HUES64 (cell line): Measurements from ENCODE around the gene GRM1.

Experiments
- H3K27ac ChIP-seq: 2 replicates; pipeline ENCODE4 v1.7.0; 2013; ENCODE audit warnings: low read depth, low read length, inconsistent platforms
- H3K27me3 ChIP-seq: 2 replicates; pipeline ENCODE4 v1.6.1; 2013; ENCODE audit warnings: mild to moderate bottlenecking, low read length; ENCODE audit not compliant: insufficient read depth
- H3K36me3 ChIP-seq: 2 replicates; pipeline ENCODE4 v1.6.1; 2013; ENCODE audit warnings: mild to moderate bottlenecking, low read length; ENCODE audit not compliant: insufficient read depth
- H3K4me1 ChIP-seq: 2 replicates; pipeline ENCODE4 v1.6.1; 2013; ENCODE audit warnings: mild to moderate bottlenecking, low read length, moderate library complexity; ENCODE audit not compliant: insufficient read depth
- H3K4me3 ChIP-seq: 2 replicates; pipeline ENCODE4 v1.5.1; 2013; ENCODE audit warnings: mild to moderate bottlenecking, low read length, moderate library complexity
- H3K9ac ChIP-seq: 2 replicates; pipeline ENCODE4 v1.6.1; 2013; ENCODE audit warnings: mild to moderate bottlenecking, low read depth, low read length
- H3K9me3 ChIP-seq: 2 replicates; pipeline ENCODE4 v1.6.1; 2013; ENCODE audit warnings: low read depth, low read length; ENCODE audit not compliant: insufficient read depth
- WGBS: fragments of 150-250, 120-280 bp; methylation state at CpG from one replicate; pipeline ENCODE4 v1.1.7; 2013; ENCODE audit warnings: missing lambda C conversion rate; 5-methylcytosine and 5-hydroxymethylcytosine counted together

Gene GRM1

DNA sequence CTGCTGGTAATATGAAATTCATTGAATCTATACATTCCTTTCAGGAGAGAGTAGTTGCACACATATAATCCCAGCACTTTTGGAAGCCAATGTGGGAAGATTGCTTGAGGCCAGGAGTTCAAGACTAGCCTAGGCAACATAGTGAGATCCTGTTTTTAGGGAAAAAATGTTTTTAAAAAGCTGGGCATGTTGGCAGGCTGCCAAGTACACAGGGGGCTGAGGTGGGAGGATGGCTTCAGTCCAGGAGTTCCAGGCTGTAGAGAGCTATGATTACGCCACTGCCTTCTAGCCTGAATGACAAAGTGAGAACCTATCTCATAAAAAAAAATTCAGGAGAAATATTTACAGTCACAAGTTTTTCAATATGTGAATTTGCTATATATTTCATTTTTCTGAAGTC, 71.9 kb downstream of the GRM1 start:
- H3K9me3 ChIP-seq, result no peaks in the 10 kb centered on the region
- H3K4me3 ChIP-seq, result no peak overlapping the region
- H3K36me3 ChIP-seq, result no peaks in the 10 kb centered on the region
- no peaks in the 10 kb centered on the region for H3K4me1 ChIP-seq
- H3K27ac ChIP-seq, result no peak overlapping the region
- no CpG with 5 or more reads among the region's 1 CpG for WGBS
- H3K27me3 ChIP-seq, result no peaks in the 10 kb centered on the region
- H3K9ac ChIP-seq, result no peak overlapping the region

DNA sequence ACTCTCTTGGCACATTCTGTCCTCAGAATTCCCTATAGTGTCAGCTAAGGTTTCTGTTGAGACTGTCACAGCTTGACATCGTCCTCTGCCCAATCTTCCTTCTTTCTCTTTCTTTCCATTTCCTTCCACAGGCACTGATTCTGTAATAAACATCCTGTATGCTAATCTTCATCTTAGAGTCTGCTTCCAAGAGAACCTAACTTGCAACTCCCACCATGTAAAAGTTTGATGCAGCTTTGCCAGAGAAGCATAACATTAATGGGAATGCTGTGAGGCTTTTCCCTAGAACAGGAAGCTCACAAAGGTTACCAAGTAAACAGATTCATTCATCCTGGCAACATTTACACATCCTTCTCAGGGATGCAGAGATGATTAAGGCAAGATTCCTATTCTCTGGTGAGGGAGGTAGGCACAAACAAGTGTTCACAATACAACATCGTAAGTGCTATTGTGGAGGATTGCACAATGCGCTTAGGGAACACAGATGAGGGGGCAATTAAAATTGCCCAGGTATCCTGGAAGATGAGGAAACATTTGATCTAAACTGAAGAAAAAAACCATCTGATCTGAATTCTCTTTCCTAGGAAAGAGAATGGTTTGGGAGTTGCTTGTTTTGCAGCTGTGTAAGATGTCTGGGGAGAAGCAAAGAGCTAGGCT, 74.7 kb downstream of the GRM1 start:
- Histone ChIP-seq H3K36me3 (no peaks in the 10 kb centered on the region), H3K27me3 (no peaks in the 10 kb centered on the region), H3K9ac (no peak overlapping the region), H3K4me1 (no peaks in the 10 kb centered on the region), H3K9me3 (no peaks in the 10 kb centered on the region), H3K4me3 (no peak overlapping the region), H3K27ac (no peak overlapping the region)
- 65% methylated on average over 3 of the region's 3 CpGs for WGBS

DNA sequence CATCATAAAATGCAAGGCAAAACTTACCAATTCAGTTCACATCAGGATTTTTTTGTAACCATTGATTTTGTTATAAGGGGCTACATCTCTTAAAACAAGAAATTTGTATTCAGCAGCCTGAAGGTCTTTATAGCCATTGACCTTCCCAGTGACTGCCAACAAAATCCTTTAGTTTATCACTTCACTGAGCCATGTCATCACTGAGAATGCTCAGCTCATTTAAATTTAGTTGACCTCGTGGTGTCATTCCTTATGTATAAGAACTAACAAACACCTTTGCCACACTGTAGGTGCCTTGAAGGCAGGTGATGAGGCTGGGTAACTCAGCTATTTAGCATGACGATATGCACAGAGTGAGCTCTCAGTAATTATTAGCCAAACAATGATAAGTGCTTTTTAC, 77.7 kb downstream of the GRM1 start:
- no peaks in the 10 kb centered on the region for H3K27me3 ChIP-seq
- H3K27ac ChIP-seq, result no peak overlapping the region
- no peaks in the 10 kb centered on the region for H3K36me3 ChIP-seq
- H3K9ac ChIP-seq, result no peak overlapping the region
- no peaks in the 10 kb centered on the region for H3K9me3 ChIP-seq
- no peak overlapping the region for H3K4me3 ChIP-seq
- no peaks in the 10 kb centered on the region for H3K4me1 ChIP-seq
- WGBS, result 82% methylated on average over 2 of the region's 2 CpGs

DNA sequence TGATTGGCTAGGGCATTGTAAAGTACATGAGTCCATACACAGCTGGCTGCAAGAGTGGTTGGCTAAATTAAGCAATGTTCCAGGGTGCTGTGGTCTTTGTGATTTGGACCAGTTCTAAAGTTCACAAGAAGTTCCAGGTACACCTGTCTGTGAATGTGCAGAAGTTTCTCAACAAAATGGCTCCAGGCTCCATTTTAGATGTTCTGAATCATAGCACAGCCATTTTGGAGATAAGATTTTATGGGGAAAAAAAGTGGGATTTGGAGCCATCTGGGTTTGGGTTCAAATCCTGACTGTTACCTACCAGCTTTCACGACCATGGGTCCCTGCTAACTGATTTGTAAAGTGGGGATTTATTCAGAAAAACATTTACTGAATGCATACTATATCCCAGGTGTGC, 82.1 kb downstream of the GRM1 start:
- no peak overlapping the region for H3K4me3 ChIP-seq
- WGBS, result 83% methylated on average over 1 of the region's 1 CpG
- H3K4me1 ChIP-seq, result no peaks in the 10 kb centered on the region
- H3K9me3 ChIP-seq, result no peaks in the 10 kb centered on the region
- no peak overlapping the region for H3K9ac ChIP-seq
- no peaks in the 10 kb centered on the region for H3K36me3 ChIP-seq
- no peaks in the 10 kb centered on the region for H3K27me3 ChIP-seq
- H3K27ac ChIP-seq, result no peak overlapping the region

DNA sequence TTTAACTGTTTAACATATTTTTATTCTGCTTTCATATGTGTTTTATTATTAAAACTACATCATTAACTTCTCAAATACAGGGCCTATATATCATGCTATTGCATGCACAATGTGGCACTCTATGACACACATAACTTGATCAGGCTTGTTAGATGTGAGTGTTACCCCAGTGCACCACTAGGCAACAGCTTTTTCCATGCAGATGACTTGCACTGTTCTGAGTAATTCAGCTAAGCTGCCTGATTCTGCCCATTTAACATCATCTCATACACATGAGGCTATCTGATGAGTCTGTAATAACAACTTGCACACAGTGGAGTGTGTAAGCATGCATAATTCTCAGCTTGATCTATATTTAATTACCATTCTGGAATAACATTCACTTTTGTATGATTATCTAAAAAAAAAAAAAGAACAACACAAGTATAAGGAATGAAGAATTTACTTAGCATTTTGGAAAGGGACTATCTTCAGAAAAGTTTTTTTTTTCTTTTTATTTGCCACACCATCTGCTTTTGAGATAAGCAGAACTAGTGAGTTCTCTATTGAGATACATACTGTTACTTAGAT, 83.1 kb downstream of the GRM1 start:
- Histone ChIP-seq H3K27me3 (no peaks in the 10 kb centered on the region), H3K9me3 (no peaks in the 10 kb centered on the region), H3K27ac (no peak overlapping the region), H3K36me3 (no peaks in the 10 kb centered on the region), H3K9ac (no peak overlapping the region), H3K4me1 (no peaks in the 10 kb centered on the region), H3K4me3 (no peak overlapping the region)

DNA sequence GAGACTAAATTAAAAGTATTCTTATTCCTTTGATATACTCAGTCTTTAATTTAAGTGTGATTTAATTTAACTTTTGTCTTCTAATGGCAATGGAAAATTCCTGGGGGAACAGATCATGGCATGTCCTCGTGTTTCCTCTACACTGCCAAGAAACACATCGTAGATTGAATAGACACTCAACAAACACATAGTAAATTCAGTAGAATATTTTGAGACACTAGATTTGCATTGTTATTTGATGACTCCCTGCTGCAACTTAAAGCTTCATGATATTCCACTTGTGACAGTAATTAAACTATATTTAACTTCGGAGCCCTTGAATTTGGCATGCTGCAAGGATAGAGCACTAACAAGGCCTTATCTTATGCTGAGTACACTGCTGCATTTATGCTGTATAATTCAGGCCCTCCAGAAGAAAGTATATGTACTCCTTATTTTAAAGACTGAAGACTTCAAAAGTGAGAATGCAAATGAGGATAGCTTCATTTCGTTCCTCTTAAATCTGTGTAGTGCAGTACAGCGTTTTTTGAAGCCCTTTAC, 84.3 kb downstream of the GRM1 start:
- Histone ChIP-seq H3K9ac (no peak overlapping the region), H3K36me3 (no peaks in the 10 kb centered on the region), H3K9me3 (no peaks in the 10 kb centered on the region), H3K27ac (no peak overlapping the region), H3K27me3 (no peaks in the 10 kb centered on the region), H3K4me3 (no peak overlapping the region), H3K4me1 (no peaks in the 10 kb centered on the region)
- WGBS, result 91% methylated on average over 5 of the region's 5 CpGs

DNA sequence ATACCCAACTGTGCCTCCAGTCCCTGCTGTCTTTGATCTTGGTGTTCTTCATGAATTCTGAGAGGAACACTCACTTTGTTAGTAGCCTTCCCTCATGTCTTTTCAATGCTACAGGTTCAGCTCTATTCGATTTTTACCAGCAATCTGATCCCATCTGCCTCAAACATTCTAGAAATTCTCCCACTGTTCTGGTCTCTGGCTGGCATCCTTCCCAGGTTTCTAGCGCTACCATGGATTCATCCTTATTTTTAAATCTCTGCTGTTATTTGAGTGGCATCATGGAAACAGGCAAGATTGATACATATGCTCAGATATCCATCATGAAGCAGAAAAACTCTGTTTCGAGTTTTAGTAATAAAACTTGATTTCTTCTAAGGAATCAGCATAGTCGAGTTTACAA, 94.8 kb downstream of the GRM1 start:
- Histone ChIP-seq H3K4me3 (no peak overlapping the region), H3K36me3 (no peaks in the 10 kb centered on the region), H3K4me1 (no peaks in the 10 kb centered on the region), H3K9me3 (no peaks in the 10 kb centered on the region), H3K9ac (no peak overlapping the region), H3K27me3 (no peaks in the 10 kb centered on the region), H3K27ac (no peak overlapping the region)
- 94% methylated on average over 4 of the region's 4 CpGs for WGBS

DNA sequence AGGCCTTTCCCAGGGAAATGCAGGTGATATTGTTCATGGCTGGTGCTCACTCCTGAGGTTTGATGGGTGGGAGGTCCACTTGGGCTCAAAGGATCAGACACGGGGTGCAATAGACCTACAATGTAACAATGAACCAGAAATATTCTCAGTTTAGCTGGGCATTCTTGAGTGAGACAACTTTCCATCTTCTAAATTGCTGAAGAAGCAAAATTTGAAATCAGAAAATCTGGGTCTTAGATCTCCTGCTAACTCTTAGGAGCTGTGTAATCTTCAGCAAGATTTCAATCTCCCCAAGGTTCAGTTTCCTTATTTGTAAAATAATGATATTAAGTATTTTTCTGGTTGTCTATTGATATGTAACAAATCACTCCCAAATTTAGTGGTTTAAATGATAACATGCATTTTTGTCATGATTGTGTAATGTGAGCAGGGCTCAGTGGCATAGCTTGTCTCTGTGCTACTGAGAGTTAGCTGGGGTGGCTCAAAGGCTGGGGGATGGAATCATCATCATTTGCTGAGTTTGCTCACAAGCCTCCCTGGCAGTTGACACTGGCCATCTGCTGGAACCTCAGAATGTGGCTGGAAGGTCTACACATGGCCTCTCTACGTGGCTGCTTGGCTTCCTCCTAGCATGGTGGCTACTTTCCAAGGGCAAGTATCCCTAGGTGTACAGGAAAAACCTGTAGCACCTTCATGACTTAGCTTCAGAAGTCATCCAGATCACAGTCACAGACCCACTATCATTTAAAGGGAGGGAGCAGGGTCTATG, 98.8 kb downstream of the GRM1 start:
- Histone ChIP-seq H3K27me3 (no peaks in the 10 kb centered on the region), H3K27ac (no peak overlapping the region)
- 89% methylated on average over 2 of the region's 2 CpGs for WGBS

DNA sequence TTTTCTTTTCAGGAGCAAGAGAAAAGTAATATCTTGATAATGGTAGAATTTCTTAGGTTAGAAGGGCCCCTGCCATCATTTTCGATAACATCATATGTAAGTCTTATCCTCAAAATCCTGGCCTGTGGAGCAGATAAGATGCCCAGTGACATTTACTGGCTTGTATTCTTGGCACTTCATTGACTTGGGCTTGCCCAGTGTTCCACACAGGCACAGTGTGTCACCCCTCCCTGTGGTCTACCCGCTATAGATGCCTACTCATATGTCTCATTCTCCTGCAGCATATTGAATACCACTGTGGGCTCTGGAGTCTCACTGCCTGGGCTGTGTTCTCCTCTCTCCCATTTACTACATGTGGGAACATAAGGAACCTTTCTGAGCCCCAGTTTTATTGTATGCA, 105.0 kb downstream of the GRM1 start:
- no peak overlapping the region for H3K9ac ChIP-seq
- H3K4me1 ChIP-seq, result no peaks in the 10 kb centered on the region
- H3K27ac ChIP-seq, result no peak overlapping the region
- H3K27me3 ChIP-seq, result no peaks in the 10 kb centered on the region
- H3K4me3 ChIP-seq, result no peak overlapping the region
- H3K9me3 ChIP-seq, result no peaks in the 10 kb centered on the region
- 98% methylated on average over 2 of the region's 2 CpGs for WGBS
- H3K36me3 ChIP-seq, result no peaks in the 10 kb centered on the region

More for the DNA sequence above, 98.8 kb downstream of the GRM1 start:
- H3K9me3 ChIP-seq, result no peaks in the 10 kb centered on the region
- no peaks in the 10 kb centered on the region for H3K4me1 ChIP-seq
- H3K36me3 ChIP-seq, result no peaks in the 10 kb centered on the region
- H3K4me3 ChIP-seq, result no peak overlapping the region
- no peak overlapping the region for H3K9ac ChIP-seq

DNA sequence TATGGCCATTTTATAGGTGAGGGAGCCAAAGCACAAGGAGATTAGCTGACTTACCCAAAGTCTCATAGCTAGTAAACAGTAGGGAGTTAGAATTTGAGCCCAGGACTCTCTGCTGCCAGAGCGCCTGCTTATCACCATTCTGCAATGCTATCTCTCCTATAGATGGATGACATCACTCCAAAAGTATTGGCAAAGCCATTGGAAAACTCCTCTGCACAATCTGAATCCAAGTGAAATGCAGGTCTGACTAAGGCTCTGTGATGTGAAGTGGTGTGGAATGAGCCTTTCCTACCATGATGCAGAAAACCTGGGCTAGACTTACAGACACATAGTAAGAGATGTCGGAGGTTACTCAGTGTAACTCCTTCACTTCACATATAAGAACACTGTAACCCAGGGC, 106.3 kb downstream of the GRM1 start:
- Histone ChIP-seq H3K9ac (no peak overlapping the region), H3K27me3 (no peaks in the 10 kb centered on the region), H3K4me3 (no peak overlapping the region), H3K36me3 (no peaks in the 10 kb centered on the region), H3K4me1 (no peaks in the 10 kb centered on the region), H3K9me3 (no peaks in the 10 kb centered on the region), H3K27ac (no peak overlapping the region)
- WGBS, result 97% methylated on average over 2 of the region's 2 CpGs

DNA sequence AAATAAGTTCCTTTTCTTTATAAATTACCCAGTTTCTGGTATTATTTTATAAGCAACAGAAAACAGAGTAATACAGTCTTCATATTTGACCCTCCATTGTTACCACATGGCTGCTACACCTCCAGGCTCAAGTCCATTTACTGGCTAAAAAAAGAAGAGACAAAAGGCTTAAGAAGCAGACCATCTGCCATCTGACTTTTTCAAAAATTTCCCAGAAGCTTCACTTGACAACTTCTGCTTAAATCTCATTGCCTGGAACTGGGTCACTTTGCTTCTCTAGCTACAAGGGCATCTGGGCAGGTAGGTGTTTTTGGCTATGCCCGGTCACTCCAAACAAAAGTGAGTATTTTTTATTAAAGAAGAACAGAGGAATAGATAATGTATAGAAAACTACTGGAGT, 118.0 kb downstream of the GRM1 start:
- WGBS, result 100% methylated on average over 1 of the region's 1 CpG
- Histone ChIP-seq H3K9ac (no peak overlapping the region), H3K4me3 (no peak overlapping the region), H3K4me1 (peaks cover 6% of the 10 kb centered on the region; the same call in 1 of the 2 replicates), H3K27ac (no peak overlapping the region), H3K36me3 (no peaks in the 10 kb centered on the region), H3K9me3 (no peaks in the 10 kb centered on the region), H3K27me3 (no peaks in the 10 kb centered on the region)
